Activated B cell treated with CpG ODN at 0.5 μM for 24 hours (primary cell): Measurements from ENCODE around the gene SIX5. TPM values are rescaled to one million over a fixed set of nuclear protein-coding genes. Genes with fewer than 3 reads are reported as not detected.

Source experiments
- ATAC-seq: fragments of 200-7000 bp; cut with Tn5 transposase; one replicate; pipeline ENCODE4 v1.10.0; 2021; ENCODE audit warnings: low read depth, mild to moderate bottlenecking, moderate library complexity
- CTCF ChIA-PET: fragments of 350-600 bp; sonication (Branson Sonifier 250); formaldehyde crosslinking; loops from one replicate; lab custom pipeline; 2021; ENCODE audit warnings: antibody characterized with exemption; lab: Charles Lee
- POLR2A ChIA-PET: fragments of 350-600 bp; sonication (Branson Sonifier 250); formaldehyde crosslinking; loops from one replicate; lab custom pipeline; 2021; ENCODE audit warnings: antibody characterized with exemption; lab: Charles Lee
- DNase-seq: peaks from one replicate; pipeline ENCODE4 v3.0.0; 2022
- H3K27ac Mint-ChIP-seq: one replicate; pipeline ENCODE4 v1.8.0; 2020; ENCODE audit warnings: mixed read lengths
- H3K27me3 Mint-ChIP-seq: one replicate; pipeline ENCODE4 v1.8.0; 2021; ENCODE audit warnings: mixed read lengths
- H3K36me3 Mint-ChIP-seq: one replicate; pipeline ENCODE4 v1.8.0; 2021; ENCODE audit warnings: low read depth, mixed read lengths
- H3K4me1 Mint-ChIP-seq: one replicate; pipeline ENCODE4 v1.8.0; 2021; ENCODE audit warnings: mixed read lengths
- H3K4me3 Mint-ChIP-seq: one replicate; pipeline ENCODE4 v1.8.0; 2020; ENCODE audit warnings: mild to moderate bottlenecking, mixed read lengths
- H3K9me3 Mint-ChIP-seq: one replicate; pipeline ENCODE4 v1.8.0; 2020; ENCODE audit warnings: mixed read lengths
- CTCF ChIP-seq: fragments of 200-600 bp; IDR thresholded peaks from one replicate; pipeline ENCODE4 v1.8.0; 2022; ENCODE audit warnings: antibody characterized with exemption, mild to moderate bottlenecking
- intact Hi-C: fragments of 100-400 bp; cut with micrococcal nuclease; formaldehyde crosslinking; loops from one replicate; pipeline ENCODE4 v1.15.1; 2024
- total RNA-seq: library from RNA; stranded (reverse); gene quantifications from 2 replicates; pipeline ENCODE4 v1.2.3, GENCODE V29; 2022

The SIX5 gene
- total RNA-seq, 1 donor from 2014 or later, result 1.9 TPM

- Mint-ChIP-seq H3K9me3 (no peaks in the 10 kb centered on the region), H3K36me3 (peaks cover 1% of the 10 kb centered on the region), H3K4me1 (peaks cover 19% of the 10 kb centered on the region), H3K4me3 (peak overlapping the region; percentile 55), H3K27ac (peak overlapping the region; percentile 30), H3K27me3 (no peaks in the 10 kb centered on the region)
- ATAC-seq (no peak), DNase-seq (no peak)
- POLR2A ChIA-PET, result interaction anchor here (0.6 to 3.4 kb wide), 10 partner anchors 11 to 115 kb away, joined by 3 to 45 read pairs (median 5); partner anchors contain the start of genes DMPK, IRF2BP1 and SYMPK
- CTCF ChIA-PET, result interaction anchor here (1.2 to 7.1 kb wide), 3 partner anchors 21 to 34 kb away, joined by 5 to 172 read pairs (median 6); partner anchors contain the start of gene DMWD
- TF ChIP-seq CTCF, result no peak
- intact Hi-C loops, result loop anchor here (10.0 kb wide), 1 partner anchor 347 kb away; the partner anchor contains the start of gene ERCC1
Measured at GRCh38 chr19:45771311-45771933, 2.4 kb upstream of the SIX5 start.

GRCh38 chr19:45770192-45771101 is 1.4 kb upstream of the SIX5 start:
- POLR2A ChIA-PET, result interaction anchor here (0.5 to 3.4 kb wide), 22 partner anchors 9 to 1917 kb away, joined by 3 to 46 read pairs (median 5); partner anchors contain the start of genes DHX34, DMPK, DMWD and FBXO46
- H3K9me3 Mint-ChIP-seq, result no peaks in the 10 kb centered on the region
- no peaks in the 10 kb centered on the region for H3K36me3 Mint-ChIP-seq

GRCh38 chr19:45769821-45770191 is 754 bp upstream of the SIX5 start:
- intact Hi-C loops, result loop anchor here (1.0 to 10.0 kb wide), 13 partner anchors 9 to 345 kb away; partner anchors contain the start of genes CCDC61, ERCC1, FBXO46 and QPCTL
- Mint-ChIP-seq H3K36me3 (no peaks in the 10 kb centered on the region), H3K27me3 (peaks cover 3% of the 10 kb centered on the region), H3K4me3 (peak overlapping the region; percentile 89), H3K27ac (peak overlapping the region; percentile 88), H3K9me3 (no peaks in the 10 kb centered on the region), H3K4me1 (peaks cover 19% of the 10 kb centered on the region)
- TF ChIP-seq CTCF, result no peak
- DNase-seq (no peak), ATAC-seq (peak; percentile 13)
- CTCF ChIA-PET, result interaction anchor here (0.7 to 7.1 kb wide), 20 partner anchors 9 to 591 kb away, joined by 3 to 172 read pairs (median 4); partner anchors contain the start of genes BLOC1S3, DMWD, FBXO46 and QPCTL
- POLR2A ChIA-PET, result interaction anchor here (0.5 to 3.4 kb wide), 23 partner anchors 8 to 1918 kb away, joined by 3 to 46 read pairs (median 8); partner anchors contain the start of genes DMPK, DMWD, FBXO46 and IRF2BP1

More at GRCh38 chr19:45770192-45771101, 1.4 kb upstream of the SIX5 start:
- Mint-ChIP-seq H3K27ac (peak overlapping the region; percentile 88), H3K27me3 (peaks cover 3% of the 10 kb centered on the region), H3K4me1 (peaks cover 19% of the 10 kb centered on the region), H3K4me3 (peak overlapping the region; percentile 89)
- CTCF ChIA-PET, result interaction anchor here (0.6 to 7.1 kb wide), 14 partner anchors 9 to 1975 kb away, joined by 3 to 172 read pairs (median 4); partner anchors contain the start of genes BLOC1S3, DMWD, NOP53 and QPCTL
- peak; percentile 71 for TF ChIP-seq CTCF
- intact Hi-C loops, result loop anchor here (1.0 to 10.0 kb wide), 9 partner anchors 9 to 346 kb away; partner anchors contain the start of genes CCDC61, ERCC1, FBXO46 and QPCTL
- ATAC-seq (peak; percentile 69), DNase-seq (peak; percentile 93)

- ChIA-PET POLR2A (interaction anchor here (0.6 to 3.4 kb wide), 17 partner anchors 9 to 227 kb away, joined by 3 to 46 read pairs (median 10); partner anchors contain the start of genes CCDC61, DMWD, FBXO46 and FOXA3), CTCF (interaction anchor here (0.8 to 7.1 kb wide), 7 partner anchors 10 to 242 kb away, joined by 3 to 172 read pairs (median 4); no protein-coding TSS in a partner anchor)
- peaks cover 19% of the 10 kb centered on the region for H3K4me1 Mint-ChIP-seq
- TF ChIP-seq CTCF, result no peak
- no peaks in the 10 kb centered on the region for H3K36me3 Mint-ChIP-seq
- intact Hi-C loops, result loop anchor here (2.0 kb wide), 1 partner anchor 248 kb away; no protein-coding TSS in a partner anchor
- no peaks in the 10 kb centered on the region for H3K9me3 Mint-ChIP-seq
- no peak overlapping the region for H3K27ac Mint-ChIP-seq
- ATAC-seq (no peak), DNase-seq (peak; percentile 42)
- peaks cover 3% of the 10 kb centered on the region for H3K27me3 Mint-ChIP-seq
- H3K4me3 Mint-ChIP-seq, result peak overlapping the region; percentile 89
Measured at GRCh38 chr19:45768655-45768983, 433 bp downstream of the SIX5 start.
